HUES64 (cell line): Measurements from ENCODE around the gene RAE1.

Experiments
- H3K27ac ChIP-seq: 2 replicates; pipeline ENCODE4 v1.7.0; 2013; ENCODE audit warnings: low read depth, low read length, inconsistent platforms
- H3K27me3 ChIP-seq: 2 replicates; pipeline ENCODE4 v1.6.1; 2013; ENCODE audit warnings: mild to moderate bottlenecking, low read length; ENCODE audit not compliant: insufficient read depth
- H3K36me3 ChIP-seq: 2 replicates; pipeline ENCODE4 v1.6.1; 2013; ENCODE audit warnings: mild to moderate bottlenecking, low read length; ENCODE audit not compliant: insufficient read depth
- H3K4me1 ChIP-seq: 2 replicates; pipeline ENCODE4 v1.6.1; 2013; ENCODE audit warnings: mild to moderate bottlenecking, low read length, moderate library complexity; ENCODE audit not compliant: insufficient read depth
- H3K4me3 ChIP-seq: 2 replicates; pipeline ENCODE4 v1.5.1; 2013; ENCODE audit warnings: mild to moderate bottlenecking, low read length, moderate library complexity
- H3K9ac ChIP-seq: 2 replicates; pipeline ENCODE4 v1.6.1; 2013; ENCODE audit warnings: mild to moderate bottlenecking, low read depth, low read length
- H3K9me3 ChIP-seq: 2 replicates; pipeline ENCODE4 v1.6.1; 2013; ENCODE audit warnings: low read depth, low read length; ENCODE audit not compliant: insufficient read depth
- WGBS: fragments of 150-250, 120-280 bp; methylation state at CpG from one replicate; pipeline ENCODE4 v1.1.7; 2013; ENCODE audit warnings: missing lambda C conversion rate; 5-methylcytosine and 5-hydroxymethylcytosine counted together

RAE1 gene

GRCh38 chr20:57421253-57422220 lies 70.5 kb downstream of the RAE1 start:
- Histone ChIP-seq H3K4me1 (peaks cover 6% of the 10 kb centered on the region; the same call in 1 of the 2 replicates), H3K36me3 (no peaks in the 10 kb centered on the region), H3K9ac (no peak overlapping the region), H3K27ac (no peak overlapping the region), H3K4me3 (no peak overlapping the region), H3K27me3 (no peaks in the 10 kb centered on the region), H3K9me3 (no peaks in the 10 kb centered on the region)
- WGBS = 92% methylated on average over 26 of the region's 26 CpGs

DNA sequence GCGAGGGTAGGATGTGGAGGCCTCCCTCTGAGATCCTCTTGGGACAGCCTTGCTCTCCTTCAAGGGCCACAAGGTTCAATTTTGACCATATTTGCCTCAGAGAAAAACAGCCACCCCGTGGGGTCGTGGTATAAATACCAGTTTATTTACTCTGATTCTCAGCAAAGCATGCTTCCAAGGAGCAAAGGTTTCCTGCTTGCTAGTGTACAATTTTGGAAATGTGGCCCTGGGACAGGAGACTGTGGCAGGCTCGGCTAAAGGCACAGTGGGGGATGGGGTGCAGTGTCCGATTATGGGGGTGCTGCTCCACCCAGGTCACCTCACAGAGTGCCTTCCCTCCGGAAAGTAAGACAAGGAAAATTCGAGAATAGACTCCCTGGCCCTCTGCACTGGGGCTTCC lies 71.2 kb downstream of the RAE1 start:
- Histone ChIP-seq H3K36me3 (no peaks in the 10 kb centered on the region), H3K9ac (no peak overlapping the region), H3K27me3 (no peaks in the 10 kb centered on the region), H3K4me3 (no peak overlapping the region), H3K27ac (no peak overlapping the region), H3K9me3 (no peaks in the 10 kb centered on the region), H3K4me1 (peaks cover 6% of the 10 kb centered on the region; the same call in 1 of the 2 replicates)
- 86% methylated on average over 7 of the region's 7 CpGs for WGBS

DNA sequence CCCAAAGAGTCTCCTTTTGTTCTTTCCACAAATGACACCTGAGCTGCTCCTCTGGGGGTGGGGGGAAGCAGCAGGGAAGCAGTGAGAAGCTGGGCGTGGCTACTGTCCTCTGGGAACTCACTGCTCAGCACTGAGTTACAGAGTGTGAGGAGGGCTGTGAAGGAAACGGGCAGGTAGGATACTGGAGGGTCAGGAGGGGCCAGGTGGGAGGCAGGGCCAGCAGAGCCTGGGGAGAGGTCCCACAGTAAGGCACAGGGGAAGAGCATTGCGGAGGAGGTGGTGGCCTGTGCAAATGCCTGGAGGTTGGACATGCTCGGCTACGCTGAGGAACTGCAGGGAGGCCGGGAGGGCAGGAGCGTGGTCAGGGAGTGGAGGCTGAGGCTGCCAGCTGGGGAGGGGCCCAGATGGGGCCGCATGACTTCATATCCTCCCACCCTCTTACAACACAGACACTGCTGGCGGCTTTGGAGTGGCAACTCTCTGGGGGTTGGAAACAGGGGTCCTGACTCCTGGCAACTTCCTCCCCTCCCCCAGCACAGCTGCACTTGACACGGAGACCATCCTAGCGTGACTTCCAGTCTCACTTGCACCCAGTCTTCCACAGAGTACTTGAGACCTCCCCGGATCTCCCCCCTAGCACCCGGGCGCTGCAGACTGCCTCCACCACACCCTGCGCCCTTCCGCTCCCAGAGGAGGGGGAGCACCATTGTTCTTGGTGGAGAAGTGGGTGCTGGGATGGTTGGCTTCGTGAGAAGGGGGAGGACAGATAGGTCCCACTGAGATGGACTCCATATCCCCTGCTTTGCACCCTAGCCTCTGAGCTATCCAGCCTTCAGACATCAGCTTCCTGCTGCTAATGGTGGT lies 74.3 kb downstream of the RAE1 start:
- Histone ChIP-seq H3K27ac (no peak overlapping the region), H3K9me3 (no peaks in the 10 kb centered on the region), H3K4me3 (no peak overlapping the region), H3K9ac (no peak overlapping the region), H3K36me3 (no peaks in the 10 kb centered on the region), H3K27me3 (no peaks in the 10 kb centered on the region), H3K4me1 (peaks cover 6% of the 10 kb centered on the region; the same call in 1 of the 2 replicates)
- WGBS = 69% methylated on average over 17 of the region's 17 CpGs

DNA sequence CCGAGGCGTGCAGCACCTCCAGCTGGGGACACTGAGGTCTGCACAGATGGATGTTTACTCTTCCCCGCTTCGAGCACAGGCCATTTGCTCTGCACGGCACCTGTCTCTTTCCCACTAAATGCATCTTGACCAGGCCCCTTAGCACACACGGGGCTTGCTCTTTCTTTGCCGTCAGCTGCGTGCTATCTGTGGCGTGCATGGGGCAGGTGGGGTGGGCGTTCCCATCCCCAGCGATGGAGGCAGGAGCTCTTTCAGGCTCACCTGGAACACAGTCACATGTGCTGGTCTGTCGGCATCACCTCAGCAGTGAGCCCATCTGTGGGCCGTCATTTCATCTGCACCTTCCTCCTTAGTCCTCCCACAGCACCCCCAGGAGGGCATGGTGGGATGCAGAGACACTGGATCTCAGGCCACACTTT lies 75.2 kb downstream of the RAE1 start:
- Histone ChIP-seq H3K4me3 (no peak overlapping the region), H3K9ac (no peak overlapping the region)

DNA sequence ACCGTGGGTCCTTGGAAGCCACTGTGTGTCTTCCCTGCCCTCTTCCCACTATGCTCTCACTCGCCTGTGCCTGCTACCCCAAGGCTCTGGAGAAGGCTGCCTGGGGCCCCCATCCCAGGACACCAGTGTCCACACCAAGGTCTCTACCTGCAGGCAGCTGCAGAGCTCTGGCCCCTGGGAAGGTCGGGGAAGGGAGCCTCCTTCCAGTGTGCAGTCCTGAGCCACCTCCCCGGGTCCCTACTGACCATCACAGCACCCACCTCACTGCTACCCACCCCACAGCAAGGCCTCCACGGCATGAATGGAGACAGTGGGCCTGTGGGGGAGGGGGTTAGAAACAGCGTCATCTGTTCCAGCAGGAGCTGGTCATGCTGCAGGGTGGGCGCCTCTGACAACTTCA lies 75.8 kb downstream of the RAE1 start:
- WGBS = 93% methylated on average over 6 of the region's 7 CpGs
- H3K9ac ChIP-seq = no peak overlapping the region
- no peak overlapping the region for H3K4me3 ChIP-seq
- no peaks in the 10 kb centered on the region for H3K27me3 ChIP-seq
- no peaks in the 10 kb centered on the region for H3K36me3 ChIP-seq
- no peaks in the 10 kb centered on the region for H3K9me3 ChIP-seq
- H3K4me1 ChIP-seq = peaks cover 6% of the 10 kb centered on the region; the same call in 1 of the 2 replicates
- H3K27ac ChIP-seq = no peak overlapping the region

More for the DNA sequence above, 75.2 kb downstream of the RAE1 start:
- Histone ChIP-seq H3K27ac (no peak overlapping the region), H3K36me3 (no peaks in the 10 kb centered on the region), H3K27me3 (no peaks in the 10 kb centered on the region), H3K4me1 (peaks cover 6% of the 10 kb centered on the region; the same call in 1 of the 2 replicates), H3K9me3 (no peaks in the 10 kb centered on the region)
- WGBS = 87% methylated on average over 13 of the region's 13 CpGs

GRCh38 chr20:57428324-57429158 lies 77.5 kb downstream of the RAE1 start:
- Histone ChIP-seq H3K36me3 (no peaks in the 10 kb centered on the region), H3K4me1 (peaks cover 6% of the 10 kb centered on the region; the same call in 1 of the 2 replicates), H3K27me3 (no peaks in the 10 kb centered on the region), H3K9ac (no peak overlapping the region), H3K9me3 (no peaks in the 10 kb centered on the region), H3K27ac (no peak overlapping the region), H3K4me3 (no peak overlapping the region)
- WGBS = 70% methylated on average over 21 of the region's 21 CpGs
